ENCODE results near the gene FHOD3. TPM values are rescaled to one million over a fixed set of nuclear protein-coding genes. Genes with fewer than 3 reads are reported as not detected.

Gene FHOD3
- total and polyA plus RNA-seq, 2 of the 8 experiments (the other 6 are each of a cell fraction or from before 2014, with no cell fraction given) = 9.7 to 10.5 TPM

DNA sequence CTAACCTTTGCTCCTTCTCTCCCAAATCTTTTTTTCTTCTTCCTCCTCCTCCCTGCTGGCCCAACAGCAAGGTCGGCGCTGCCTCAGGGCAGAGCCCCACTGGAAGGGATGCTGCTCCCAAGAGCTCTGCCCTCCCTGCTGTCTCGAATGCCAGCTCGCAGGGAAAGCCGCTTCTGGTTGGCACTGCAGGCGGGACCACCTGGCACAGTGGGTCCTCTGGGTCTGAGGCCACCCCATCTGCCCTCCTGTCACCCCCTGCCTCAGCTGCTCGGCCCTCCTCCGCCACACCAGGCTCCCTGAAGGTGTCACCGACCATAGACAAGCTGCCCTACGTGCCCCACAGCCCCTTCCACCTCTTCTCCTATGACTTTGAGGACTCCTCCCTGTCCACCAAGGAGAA, 355.0 kb downstream of the FHOD3 start (continued):
- TF ChIP-seq, protein P1, sequence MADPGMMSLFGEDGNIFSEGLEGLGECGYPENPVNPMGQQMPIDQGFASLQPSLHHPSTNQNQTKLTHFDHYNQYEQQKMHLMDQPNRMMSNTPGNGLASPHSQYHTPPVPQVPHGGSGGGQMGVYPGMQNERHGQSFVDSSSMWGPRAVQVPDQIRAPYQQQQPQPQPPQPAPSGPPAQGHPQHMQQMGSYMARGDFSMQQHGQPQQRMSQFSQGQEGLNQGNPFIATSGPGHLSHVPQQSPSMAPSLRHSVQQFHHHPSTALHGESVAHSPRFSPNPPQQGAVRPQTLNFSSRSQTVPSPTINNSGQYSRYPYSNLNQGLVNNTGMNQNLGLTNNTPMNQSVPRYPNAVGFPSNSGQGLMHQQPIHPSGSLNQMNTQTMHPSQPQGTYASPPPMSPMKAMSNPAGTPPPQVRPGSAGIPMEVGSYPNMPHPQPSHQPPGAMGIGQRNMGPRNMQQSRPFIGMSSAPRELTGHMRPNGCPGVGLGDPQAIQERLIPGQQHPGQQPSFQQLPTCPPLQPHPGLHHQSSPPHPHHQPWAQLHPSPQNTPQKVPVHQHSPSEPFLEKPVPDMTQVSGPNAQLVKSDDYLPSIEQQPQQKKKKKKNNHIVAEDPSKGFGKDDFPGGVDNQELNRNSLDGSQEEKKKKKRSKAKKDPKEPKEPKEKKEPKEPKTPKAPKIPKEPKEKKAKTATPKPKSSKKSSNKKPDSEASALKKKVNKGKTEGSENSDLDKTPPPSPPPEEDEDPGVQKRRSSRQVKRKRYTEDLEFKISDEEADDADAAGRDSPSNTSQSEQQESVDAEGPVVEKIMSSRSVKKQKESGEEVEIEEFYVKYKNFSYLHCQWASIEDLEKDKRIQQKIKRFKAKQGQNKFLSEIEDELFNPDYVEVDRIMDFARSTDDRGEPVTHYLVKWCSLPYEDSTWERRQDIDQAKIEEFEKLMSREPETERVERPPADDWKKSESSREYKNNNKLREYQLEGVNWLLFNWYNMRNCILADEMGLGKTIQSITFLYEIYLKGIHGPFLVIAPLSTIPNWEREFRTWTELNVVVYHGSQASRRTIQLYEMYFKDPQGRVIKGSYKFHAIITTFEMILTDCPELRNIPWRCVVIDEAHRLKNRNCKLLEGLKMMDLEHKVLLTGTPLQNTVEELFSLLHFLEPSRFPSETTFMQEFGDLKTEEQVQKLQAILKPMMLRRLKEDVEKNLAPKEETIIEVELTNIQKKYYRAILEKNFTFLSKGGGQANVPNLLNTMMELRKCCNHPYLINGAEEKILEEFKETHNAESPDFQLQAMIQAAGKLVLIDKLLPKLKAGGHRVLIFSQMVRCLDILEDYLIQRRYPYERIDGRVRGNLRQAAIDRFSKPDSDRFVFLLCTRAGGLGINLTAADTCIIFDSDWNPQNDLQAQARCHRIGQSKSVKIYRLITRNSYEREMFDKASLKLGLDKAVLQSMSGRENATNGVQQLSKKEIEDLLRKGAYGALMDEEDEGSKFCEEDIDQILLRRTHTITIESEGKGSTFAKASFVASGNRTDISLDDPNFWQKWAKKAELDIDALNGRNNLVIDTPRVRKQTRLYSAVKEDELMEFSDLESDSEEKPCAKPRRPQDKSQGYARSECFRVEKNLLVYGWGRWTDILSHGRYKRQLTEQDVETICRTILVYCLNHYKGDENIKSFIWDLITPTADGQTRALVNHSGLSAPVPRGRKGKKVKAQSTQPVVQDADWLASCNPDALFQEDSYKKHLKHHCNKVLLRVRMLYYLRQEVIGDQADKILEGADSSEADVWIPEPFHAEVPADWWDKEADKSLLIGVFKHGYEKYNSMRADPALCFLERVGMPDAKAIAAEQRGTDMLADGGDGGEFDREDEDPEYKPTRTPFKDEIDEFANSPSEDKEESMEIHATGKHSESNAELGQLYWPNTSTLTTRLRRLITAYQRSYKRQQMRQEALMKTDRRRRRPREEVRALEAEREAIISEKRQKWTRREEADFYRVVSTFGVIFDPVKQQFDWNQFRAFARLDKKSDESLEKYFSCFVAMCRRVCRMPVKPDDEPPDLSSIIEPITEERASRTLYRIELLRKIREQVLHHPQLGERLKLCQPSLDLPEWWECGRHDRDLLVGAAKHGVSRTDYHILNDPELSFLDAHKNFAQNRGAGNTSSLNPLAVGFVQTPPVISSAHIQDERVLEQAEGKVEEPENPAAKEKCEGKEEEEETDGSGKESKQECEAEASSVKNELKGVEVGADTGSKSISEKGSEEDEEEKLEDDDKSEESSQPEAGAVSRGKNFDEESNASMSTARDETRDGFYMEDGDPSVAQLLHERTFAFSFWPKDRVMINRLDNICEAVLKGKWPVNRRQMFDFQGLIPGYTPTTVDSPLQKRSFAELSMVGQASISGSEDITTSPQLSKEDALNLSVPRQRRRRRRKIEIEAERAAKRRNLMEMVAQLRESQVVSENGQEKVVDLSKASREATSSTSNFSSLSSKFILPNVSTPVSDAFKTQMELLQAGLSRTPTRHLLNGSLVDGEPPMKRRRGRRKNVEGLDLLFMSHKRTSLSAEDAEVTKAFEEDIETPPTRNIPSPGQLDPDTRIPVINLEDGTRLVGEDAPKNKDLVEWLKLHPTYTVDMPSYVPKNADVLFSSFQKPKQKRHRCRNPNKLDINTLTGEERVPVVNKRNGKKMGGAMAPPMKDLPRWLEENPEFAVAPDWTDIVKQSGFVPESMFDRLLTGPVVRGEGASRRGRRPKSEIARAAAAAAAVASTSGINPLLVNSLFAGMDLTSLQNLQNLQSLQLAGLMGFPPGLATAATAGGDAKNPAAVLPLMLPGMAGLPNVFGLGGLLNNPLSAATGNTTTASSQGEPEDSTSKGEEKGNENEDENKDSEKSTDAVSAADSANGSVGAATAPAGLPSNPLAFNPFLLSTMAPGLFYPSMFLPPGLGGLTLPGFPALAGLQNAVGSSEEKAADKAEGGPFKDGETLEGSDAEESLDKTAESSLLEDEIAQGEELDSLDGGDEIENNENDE (IDR thresholded peaks at IDR 0.05; ENCODE audit: insufficient replicate concordance, low read length) = no peak
- TF ChIP-seq GTF2F1 (IDR thresholded peaks at IDR 0.05; ENCODE audit: borderline replicate concordance, low read depth, low read length) = no peak
- no peak for TF ChIP-seq EGR1 (IDR thresholded peaks at IDR 0.05; ENCODE audit: borderline replicate concordance, low read depth, low read length)
- TF ChIP-seq GABPA (IDR thresholded peaks at IDR 0.05; ENCODE audit: borderline replicate concordance, insufficient read depth, low read length) = no peak
- no peak for TF ChIP-seq CBX8 (IDR thresholded peaks at IDR 0.05; ENCODE audit: borderline replicate concordance, low read depth, low read length)
